K562 (cell line): ENCODE measurements around the gene IFIT2. TPM values are rescaled to one million over a fixed set of nuclear protein-coding genes. Genes with fewer than 3 reads are reported as not detected.

Experiments used
- CBX8 ChIP-seq: fragments of 200-600 bp; sonication (generic); IDR thresholded peaks from 2 replicates; pipeline ENCODE4 v1.6.1; 2012; ENCODE audit warnings: borderline replicate concordance, mixed run types, low read depth, mild to moderate bottlenecking, moderate library complexity, mixed read lengths, low read length, control low read depth, inconsistent platforms; ENCODE audit not compliant: poor library complexity, severe bottlenecking; ENCODE audit errors: extremely low read depth
- DMBX1 ChIP-seq: fragments of 250-450 bp; sonication (Bioruptor Pico); IDR thresholded peaks from 2 replicates; pipeline ENCODE4 v1.8.0; 2022; ENCODE audit warnings: inconsistent platforms, mild to moderate bottlenecking, moderate library complexity, borderline replicate concordance
- FOSL1 ChIP-seq: fragments of 200-800 bp; sonication (Bioruptor generic); conservative IDR thresholded peaks from 2 replicates; pipeline ENCODE4 v1.6.1; 2016; ENCODE audit warnings: missing genetic modification characterization, missing compliant biosample characterization
- HBP1 ChIP-seq: fragments of 450-650 bp; formaldehyde crosslinking; IDR thresholded peaks from 2 replicates; pipeline ENCODE4 v1.4.0; 2022; ENCODE audit warnings: missing genetic modification characterization
- HIVEP1 ChIP-seq: fragments of 250-450 bp; sonication (Bioruptor Pico); IDR thresholded peaks from 2 replicates; pipeline ENCODE4 v1.4.0; 2020; ENCODE audit warnings: mild to moderate bottlenecking
- MTF1 ChIP-seq: fragments of 250-450 bp; sonication (Bioruptor Pico); IDR thresholded peaks from 2 replicates; pipeline ENCODE4 v1.9.0; 2021; ENCODE audit warnings: moderate library complexity, mild to moderate bottlenecking, inconsistent platforms, borderline replicate concordance
- PRPF4 ChIP-seq: fragments of 200-400 bp; formaldehyde crosslinking; IDR thresholded peaks from one replicate; pipeline ENCODE4 v1.6.1; 2017; ENCODE audit warnings: low read length, low read depth, mild to moderate bottlenecking; ENCODE audit not compliant: insufficient read depth, poor library complexity, severe bottlenecking
- PTRF ChIP-seq: fragments of 450-650 bp; IDR thresholded peaks from 2 replicates; pipeline ENCODE4 v1.6.1; 2016; ENCODE audit warnings: mild to moderate bottlenecking, missing genetic modification characterization, missing compliant biosample characterization
- PTTG1 ChIP-seq: fragments of 450-650 bp; IDR thresholded peaks from 2 replicates; pipeline ENCODE4 v1.6.1; 2016; ENCODE audit warnings: low read depth, mild to moderate bottlenecking, missing genetic modification characterization, missing compliant biosample characterization
- SMAD3 ChIP-seq: fragments of 450-650 bp; formaldehyde crosslinking; conservative IDR thresholded peaks from 2 replicates; pipeline ENCODE4 v1.4.0; 2020; ENCODE audit warnings: mild to moderate bottlenecking
- WHSC1 ChIP-seq: IDR thresholded peaks from one replicate; pipeline ENCODE4 v1.6.1; 2012; ENCODE audit warnings: low read length, control low read depth, inconsistent platforms
- ZBTB43 ChIP-seq: sonication (generic); formaldehyde crosslinking; IDR thresholded peaks from 2 replicates; pipeline ENCODE4 v1.8.0; 2023; ENCODE audit warnings: mild to moderate bottlenecking, missing genetic modification reagents
- ZFP1 ChIP-seq: fragments of 450-650 bp; formaldehyde crosslinking; IDR thresholded peaks from 2 replicates; pipeline ENCODE4 v1.4.0; 2020; ENCODE audit warnings: mild to moderate bottlenecking, mixed read lengths
- ZNF253 ChIP-seq: fragments of 250-450 bp; sonication (Bioruptor Pico); conservative IDR thresholded peaks from 2 replicates; pipeline ENCODE4 v1.6.1; 2021; ENCODE audit warnings: mild to moderate bottlenecking
- ZNF395 ChIP-seq: fragments of 200-800 bp; sonication (Bioruptor generic); IDR thresholded peaks from 2 replicates; pipeline ENCODE4 v1.6.1; 2017; ENCODE audit warnings: missing genetic modification characterization, missing compliant biosample characterization
- ZNF398 ChIP-seq: fragments of 250-450 bp; sonication (Bioruptor Pico); IDR thresholded peaks from 2 replicates; pipeline ENCODE4 v1.8.0; 2021; ENCODE audit warnings: moderate library complexity, mild to moderate bottlenecking, inconsistent platforms
- ZNF583 ChIP-seq: fragments of 250-450 bp; sonication (Bioruptor Pico); IDR thresholded peaks from 2 replicates; pipeline ENCODE4 v1.4.0; 2020
- ZNF75A ChIP-seq: fragments of 450-650 bp; formaldehyde crosslinking; IDR thresholded peaks from 2 replicates; pipeline ENCODE4 v1.4.0; 2020; ENCODE audit warnings: mild to moderate bottlenecking
- ZNF766 ChIP-seq: fragments of 200-800 bp; sonication (Bioruptor generic); conservative IDR thresholded peaks from 2 replicates; pipeline ENCODE4 v1.6.1; 2016; ENCODE audit warnings: missing genetic modification characterization, missing compliant biosample characterization
- ZNF830 ChIP-seq: fragments of 250-450 bp; sonication (Bioruptor Pico); IDR thresholded peaks from 2 replicates; pipeline ENCODE4 v1.5.0; 2021; ENCODE audit warnings: mild to moderate bottlenecking
- polyA plus RNA-seq, 8 experiments: library from polyadenylated mRNA; depleted of rRNA in 4 of 8; stranded (reverse) in 5 of 8; unstranded in 3 of 8; fragments of >200 nt; fragmentation: Nextera tagmentation in 2 of 8; fragmentation: Illumina TruSeq in 1 of 8; extraction: Ambion mirVana in 2 of 8; extraction: Trizol in 1 of 8; gene quantifications; 2 replicates each; pipeline versions ENCODE4 v1.2.1 to v1.2.3, GENCODE V29; 2011 to 2014; ENCODE audit warnings: inconsistent platforms in 1 of 8, missing spikeins in 1 of 8
- total RNA-seq, 7 experiments: library from RNA; depleted of rRNA in 6 of 7; stranded (reverse); fragments of >200 nt in 6 of 7; fragmentation: Illumina TruSeq in 2 of 7; extraction: Trizol in 2 of 7; gene quantifications; 2 replicates each; pipeline versions ENCODE4 v1.2.1 to v1.2.3, GENCODE V29; 2011 to 2021; ENCODE audit warnings: low replicate concordance in 1 of 7
- TF ChIP-seq, protein P1 (sequence below): fragments of 450-650 bp; IDR thresholded peaks from 2 replicates; pipeline ENCODE4 v1.6.1; 2016; ENCODE audit warnings: missing biosample characterization, missing genetic modification characterization

IFIT2 gene
- total and polyA plus RNA-seq, 9 of the 15 experiments (the other 6 are each of a cell fraction or from before 2014, with no cell fraction given): 0.03 to 0.25 (median 0.10) TPM; not detected in 1

DNA sequence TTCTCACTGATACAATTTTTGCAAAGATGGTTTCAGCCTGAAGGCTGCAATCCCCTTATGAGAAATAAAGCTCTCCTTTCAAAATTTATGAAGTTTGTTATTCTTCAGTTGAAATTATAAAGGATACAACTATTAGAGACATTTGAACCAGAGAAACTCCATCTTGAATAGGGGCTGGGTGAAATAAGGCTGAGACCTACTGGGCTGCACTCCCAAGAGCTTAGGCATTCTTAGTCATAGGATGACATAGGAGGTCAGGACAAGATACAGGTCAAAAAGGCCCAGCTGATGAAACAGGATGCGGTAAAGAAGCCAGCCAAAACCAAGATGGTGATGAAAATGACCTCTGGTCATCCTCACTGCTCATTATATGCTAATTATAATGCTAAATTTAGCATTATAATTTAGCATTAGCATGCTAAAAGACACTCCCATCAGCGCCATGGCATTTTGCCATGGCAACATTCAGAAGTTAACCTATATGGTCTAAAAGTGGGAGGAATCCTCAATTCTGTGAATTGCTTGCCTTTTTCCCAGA, 53.6 kb downstream of the IFIT2 start (continued):
- TF ChIP-seq DMBX1 (CRISPR knock-in tag) (peak; percentile 99), ZNF253 (CRISPR knock-in tag) (no peak), ZNF766 (CRISPR knock-in tag) (peak; percentile 69; the same call in 1 of the 2 replicates), ZBTB43 (CRISPR knock-in tag) (no peak), PTRF (tag) (0 out of 2 replicates have a peak, but pooled peaks have one; percentile 26), ZNF583 (CRISPR knock-in tag) (peak; percentile 73; the same call in 1 of the 2 replicates), ZNF830 (CRISPR knock-in tag) (no peak), ZNF395 (CRISPR knock-in tag) (peak; percentile 95), PTTG1 (tag) (0 out of 2 replicates have a peak, but pooled peaks have one; percentile 52), MTF1 (CRISPR knock-in tag) (no peak), ZNF398 (peak; percentile 57; the same call in 1 of the 2 replicates), HBP1 (CRISPR knock-in tag) (peak; percentile 65; the same call in 1 of the 2 replicates), WHSC1 (no peak), ZNF75A (CRISPR knock-in tag) (peak; percentile 70; the same call in 1 of the 2 replicates), PRPF4 (no peak), ZFP1 (CRISPR knock-in tag) (peak; percentile 71; the same call in 1 of the 2 replicates), CBX8 (no peak), HIVEP1 (CRISPR knock-in tag) (no peak), SMAD3 (CRISPR knock-in tag) (peak; percentile 91), FOSL1 (tag) (peak; percentile 53; the same call in 1 of the 2 replicates)
- TF ChIP-seq, protein P1, sequence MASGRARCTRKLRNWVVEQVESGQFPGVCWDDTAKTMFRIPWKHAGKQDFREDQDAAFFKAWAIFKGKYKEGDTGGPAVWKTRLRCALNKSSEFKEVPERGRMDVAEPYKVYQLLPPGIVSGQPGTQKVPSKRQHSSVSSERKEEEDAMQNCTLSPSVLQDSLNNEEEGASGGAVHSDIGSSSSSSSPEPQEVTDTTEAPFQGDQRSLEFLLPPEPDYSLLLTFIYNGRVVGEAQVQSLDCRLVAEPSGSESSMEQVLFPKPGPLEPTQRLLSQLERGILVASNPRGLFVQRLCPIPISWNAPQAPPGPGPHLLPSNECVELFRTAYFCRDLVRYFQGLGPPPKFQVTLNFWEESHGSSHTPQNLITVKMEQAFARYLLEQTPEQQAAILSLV (tag): peak; percentile 66
